Common myeloid progenitor, CD34-positive (primary cell): ENCODE results near the gene HOOK2. TPM values are rescaled to one million over a fixed set of nuclear protein-coding genes. Genes with fewer than 3 reads are reported as not detected.
"Not testable (repeated sequence)": the region's sequence is repeated elsewhere in the genome, so short reads cannot be mapped to it uniquely, and the experiment has no call there.

Source experiments
- CTCF ChIA-PET: fragments of 350-600 bp; sonication (Branson Sonifier 250); formaldehyde crosslinking; loops from one replicate; lab custom pipeline; 2021; ENCODE audit warnings: antibody characterized with exemption; lab: Charles Lee
- POLR2A ChIA-PET: fragments of 350-600 bp; sonication (Branson Sonifier 250); formaldehyde crosslinking; loops from one replicate; lab custom pipeline; 2021; ENCODE audit warnings: antibody characterized with exemption; lab: Charles Lee
- DNase-seq, 3 donors: peaks; one replicate each; pipeline versions ENCODE4 v3.0.0 to v3.0.0-alpha.2; 2013
- H3K27ac ChIP-seq, 2 experiments: 1 replicate in 1 of 2; 2 replicates in 1 of 2; pipeline ENCODE4 v1.7.0; 2013; ENCODE audit warnings: inconsistent platforms in 2 of 2, low read length in 2 of 2, mild to moderate bottlenecking in 2 of 2, low read depth in 1 of 2, moderate library complexity in 1 of 2; ENCODE audit not compliant: severe bottlenecking in 2 of 2, insufficient read depth in 1 of 2, poor library complexity in 1 of 2
- H3K27me3 ChIP-seq, 5 experiments: replicated peaks in 2 of 5; 1 replicate in 3 of 5; 2 replicates in 2 of 5; pipeline versions ENCODE4 v1.6.1 to v1.7.0; 2013; ENCODE audit warnings: low read length in 4 of 5, mild to moderate bottlenecking in 2 of 5, moderate library complexity in 2 of 5, inconsistent platforms in 1 of 5; ENCODE audit not compliant: insufficient read depth in 5 of 5, control insufficient read depth in 4 of 5
- H3K36me3 ChIP-seq, 4 experiments: 1 replicate in 2 of 4; 2 replicates in 2 of 4; pipeline versions ENCODE4 v1.6.1 to v1.7.0; 2013; ENCODE audit warnings: low read length in 3 of 4, control low read depth in 1 of 4, mild to moderate bottlenecking in 1 of 4; ENCODE audit not compliant: control insufficient read depth in 4 of 4, insufficient read depth in 4 of 4
- H3K4me1 ChIP-seq, 4 experiments: 1 replicate in 3 of 4; 2 replicates in 1 of 4; pipeline versions ENCODE4 v1.6.1 to v1.7.1; 2013; ENCODE audit warnings: low read length in 3 of 4, mild to moderate bottlenecking in 3 of 4, control low read depth in 1 of 4, inconsistent platforms in 1 of 4, moderate library complexity in 1 of 4; ENCODE audit not compliant: control insufficient read depth in 4 of 4, insufficient read depth in 4 of 4; ENCODE audit errors: control extremely low read depth in 1 of 4
- H3K4me3 ChIP-seq, 7 experiments: 1 replicate in 4 of 7; 2 replicates in 3 of 7; pipeline versions ENCODE4 v1.5.1 to v1.7.0; 2013; ENCODE audit warnings: mild to moderate bottlenecking in 7 of 7, low read length in 6 of 7, moderate library complexity in 6 of 7, inconsistent platforms in 2 of 7, low read depth in 2 of 7, control low read depth in 1 of 7; ENCODE audit not compliant: insufficient read depth in 4 of 7, control insufficient read depth in 1 of 7; ENCODE audit errors: extremely low read depth in 1 of 7
- H3K9me3 ChIP-seq, 5 experiments: 1 replicate in 4 of 5; 2 replicates in 1 of 5; pipeline versions ENCODE4 v1.6.1 to v1.7.1; 2013; ENCODE audit warnings: low read length in 4 of 5, mild to moderate bottlenecking in 2 of 5, inconsistent platforms in 1 of 5, low read depth in 1 of 5, moderate library complexity in 1 of 5; ENCODE audit not compliant: control insufficient read depth in 4 of 5, insufficient read depth in 2 of 5; ENCODE audit errors: control extremely low read depth in 1 of 5
- WGBS: methylation state at CpG from one replicate; pipeline ENCODE4 v1.1.5; 2013; ENCODE audit not compliant: insufficient coverage; 5-methylcytosine and 5-hydroxymethylcytosine counted together
- polyA plus RNA-seq: library from polyadenylated mRNA; unstranded; fragments of 120-200 nt; gene quantifications from one replicate; pipeline ENCODE4 v1.2.1, GENCODE V29; 2013

HOOK2 gene
- polyA plus RNA-seq = 27.6 TPM

DNA sequence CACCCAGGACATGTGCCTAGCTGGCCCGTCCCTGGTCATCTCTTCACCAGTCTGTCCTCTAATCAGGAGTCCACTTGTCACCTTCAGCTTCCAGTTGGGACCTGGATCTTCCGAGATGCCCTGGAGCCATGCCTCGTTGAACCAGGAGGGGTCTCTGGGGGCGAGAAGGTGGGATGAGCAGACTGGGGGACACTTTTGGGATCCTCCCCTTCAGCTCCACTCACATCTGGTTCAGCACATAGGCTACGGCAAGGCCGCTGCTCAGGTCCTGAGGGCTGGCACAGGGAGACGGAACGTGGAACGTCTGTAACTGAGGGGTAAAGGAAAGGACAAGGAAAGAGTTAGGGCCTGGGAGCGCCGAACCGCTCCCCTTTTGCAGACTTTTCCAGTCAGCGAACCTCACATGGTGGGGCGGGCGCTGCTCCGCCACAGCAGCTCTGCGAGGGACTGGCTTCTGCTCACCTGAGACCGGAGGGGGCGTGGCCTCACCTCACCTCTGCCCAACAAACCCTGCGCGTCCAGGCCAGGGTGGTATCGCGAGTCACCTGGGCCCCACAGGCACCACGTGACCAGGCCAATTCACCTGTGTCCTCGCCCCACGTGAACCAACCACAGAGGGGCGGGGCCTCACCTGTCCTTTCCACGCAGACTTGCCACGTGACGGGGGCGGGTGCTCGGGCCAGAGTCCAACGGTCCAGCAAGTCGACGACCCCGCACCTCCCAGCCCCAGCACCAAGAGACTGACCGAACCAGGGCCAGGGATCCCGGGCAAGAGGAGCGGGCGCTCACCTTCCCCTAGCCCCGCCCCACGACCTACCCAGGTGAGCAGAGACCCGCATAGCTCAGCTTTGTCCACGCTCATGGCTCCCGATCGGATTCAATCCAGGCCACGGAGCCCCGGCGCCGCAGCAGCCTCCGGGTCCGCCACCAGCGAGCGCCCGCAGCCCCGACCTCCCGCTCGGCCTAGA is at the start of gene HOOK2:
Gene HOOK2 (minus strand): TSS at position 965 of the 968 bp plus-strand sequence. CDS start 103 bp downstream, at position 862.
- 31% methylated on average over 41 of the region's 58 CpGs for WGBS
- peaks cover 5 to 37% (median 36%) of the 10 kb centered on the region in 4 experiments for H3K4me1 ChIP-seq
- POLR2A ChIA-PET = interaction anchor here (0.6 to 7.4 kb wide), 2 partner anchors 16 to 116 kb away, joined by 3 to 198 read pairs; partner anchors contain the start of genes GCDH and JUNB
- H3K9me3 ChIP-seq = no peaks in the 10 kb centered on the region
- H3K36me3 ChIP-seq = peaks cover 0 to 2% (median 0%) of the 10 kb centered on the region in 4 experiments
- peak within 1 kb of the TSS; percentile 58 to 90 (median 74) for H3K4me3 ChIP-seq
- CTCF ChIA-PET = interaction anchor here (1.2 to 39.0 kb wide), 6 partner anchors 10 to 73 kb away, joined by 3 to 776 read pairs (median 34); partner anchors contain the start of genes GET3, JUNB, PRDX2 and THSD8
- H3K27ac ChIP-seq = peak within 1 kb of the TSS in 1 of 2 experiments; percentile 70
- no peak for DNase-seq
- H3K27me3 ChIP-seq = no peaks in the 10 kb centered on the region

- CTCF ChIA-PET = interaction anchor here (1.0 to 1.4 kb wide), 4 partner anchors 8 to 65 kb away, joined by 3 to 5 read pairs (median 4); no protein-coding TSS in a partner anchor
- Histone ChIP-seq H3K36me3 (no peaks in the 10 kb centered on the region), H3K9me3 (no peaks in the 10 kb centered on the region), H3K27ac (no peak overlapping the region), H3K27me3 (peaks cover 0 to 3% (median 3%) of the 10 kb centered on the region in 5 experiments), H3K4me1 (peaks cover 0 to 9% (median 1%) of the 10 kb centered on the region in 4 experiments), H3K4me3 (no peak overlapping the region)
- no peak for DNase-seq
- WGBS = 75% methylated on average over 1 of the region's 2 CpGs
- POLR2A ChIA-PET = no interaction called here
Measured at GRCh38 chr19:12821761-12822160, 46.4 kb upstream of the HOOK2 start.

DNA sequence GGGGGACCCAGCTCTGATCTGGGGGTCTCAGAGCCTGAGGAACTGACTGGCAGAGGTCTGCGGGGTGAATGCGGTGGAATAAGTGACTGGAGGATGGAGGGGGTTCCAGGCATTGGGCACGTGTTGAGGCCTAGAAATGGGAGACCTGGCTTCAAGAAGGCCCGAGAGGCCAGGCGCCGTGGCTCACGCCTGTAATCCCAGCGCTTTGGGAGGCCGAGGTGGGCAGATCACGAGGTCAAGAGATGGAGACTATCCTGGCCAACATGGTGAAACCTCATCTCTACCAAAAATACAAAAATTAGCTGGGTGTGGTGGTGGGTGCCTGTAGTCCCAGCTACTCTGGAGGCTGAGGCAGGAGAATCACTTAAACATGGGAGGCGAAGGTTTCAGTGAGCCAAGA is 42.5 kb upstream of the HOOK2 start:
- H3K36me3 ChIP-seq = peaks cover 0 to 14% (median 6%) of the 10 kb centered on the region in 4 experiments
- WGBS = 95% methylated on average over 4 of the region's 11 CpGs
- H3K27me3 ChIP-seq, DNase-seq, H3K27ac ChIP-seq, H3K9me3 ChIP-seq, H3K4me1 ChIP-seq, H3K4me3 ChIP-seq: not testable (repeated sequence)
- CTCF ChIA-PET = interaction anchor here (0.7 kb wide), 2 partner anchors 47 to 426 kb away, joined by 3 read pairs; no protein-coding TSS in a partner anchor
- POLR2A ChIA-PET = interaction anchor here (0.6 kb wide), 1 partner anchor 782 kb away, joined by 6 read pairs; the partner anchor contains the start of gene ZNF433

- peaks cover 0 to 14% (median 8%) of the 10 kb centered on the region in 4 experiments for H3K36me3 ChIP-seq
- 100% methylated on average over 4 of the region's 6 CpGs for WGBS
- H3K27ac ChIP-seq, DNase-seq, POLR2A ChIA-PET, H3K4me3 ChIP-seq, H3K27me3 ChIP-seq, H3K9me3 ChIP-seq, H3K4me1 ChIP-seq: not testable (repeated sequence)
- CTCF ChIA-PET = interaction anchor here (0.6 kb wide), 1 partner anchor 20 kb away, joined by 4 read pairs; no protein-coding TSS in a partner anchor
Measured at GRCh38 chr19:12817188-12817587, 41.8 kb upstream of the HOOK2 start.

GRCh38 chr19:12815088-12815487 is 39.7 kb upstream of the HOOK2 start:
- Histone ChIP-seq H3K27ac (no peak overlapping the region), H3K4me3 (no peak overlapping the region), H3K27me3 (no peaks in the 10 kb centered on the region), H3K36me3 (peaks cover 0 to 21% (median 15%) of the 10 kb centered on the region in 4 experiments), H3K9me3 (no peaks in the 10 kb centered on the region), H3K4me1 (no peaks in the 10 kb centered on the region)
- ChIA-PET POLR2A (no interaction called here), CTCF (interaction anchor here (1.6 to 2.6 kb wide), 3 partner anchors 10 to 32 kb away, joined by 6 to 7 read pairs (median 7); no protein-coding TSS in a partner anchor)
- DNase-seq = no peak
- 98% methylated on average over 5 of the region's 7 CpGs for WGBS

GRCh38 chr19:12806242-12807081 is 31.1 kb upstream of the HOOK2 start, which contains the start of gene RNASEH2A:
RNASEH2A (plus strand) TSS chr19:12806584; CDS start chr19:12806674, 90 bp downstream.
- Histone ChIP-seq H3K9me3 (no peaks in the 10 kb centered on the region), H3K27me3 (peaks cover 0 to 3% (median 0%) of the 10 kb centered on the region in 5 experiments), H3K4me3 (peak within 1 kb of the TSS; percentile 36 to 85 (median 74)), H3K36me3 (peaks cover 0 to 23% (median 13%) of the 10 kb centered on the region in 4 experiments), H3K27ac (peak within 1 kb of the TSS in 1 of 2 experiments; percentile 74), H3K4me1 (peaks cover 0 to 25% (median 24%) of the 10 kb centered on the region in 4 experiments)
- ChIA-PET CTCF (interaction anchor here (0.9 to 3.5 kb wide), 4 partner anchors 42 to 126 kb away, joined by 3 to 9 read pairs (median 3); partner anchors contain the start of gene FARSA), POLR2A (interaction anchor here (0.5 to 1.0 kb wide), 2 partner anchors 13 to 22 kb away, joined by 4 to 5 read pairs; no protein-coding TSS in a partner anchor)
- peak; percentile 83 to 92 (median 91) for DNase-seq
- WGBS = 6% methylated on average over 46 of the region's 66 CpGs
